Measurements from ENCODE around the gene ZSWIM7. TPM values are rescaled to one million over a fixed set of nuclear protein-coding genes. Genes with fewer than 3 reads are reported as not detected.
A peak's percentile ranks its signal among the peaks of the same experiment; 100 is the strongest.

ZSWIM7 gene
- total RNA-seq, 4 donors from 2014 or later: 7.7 to 21.5 (median 12.9) TPM

DNA sequence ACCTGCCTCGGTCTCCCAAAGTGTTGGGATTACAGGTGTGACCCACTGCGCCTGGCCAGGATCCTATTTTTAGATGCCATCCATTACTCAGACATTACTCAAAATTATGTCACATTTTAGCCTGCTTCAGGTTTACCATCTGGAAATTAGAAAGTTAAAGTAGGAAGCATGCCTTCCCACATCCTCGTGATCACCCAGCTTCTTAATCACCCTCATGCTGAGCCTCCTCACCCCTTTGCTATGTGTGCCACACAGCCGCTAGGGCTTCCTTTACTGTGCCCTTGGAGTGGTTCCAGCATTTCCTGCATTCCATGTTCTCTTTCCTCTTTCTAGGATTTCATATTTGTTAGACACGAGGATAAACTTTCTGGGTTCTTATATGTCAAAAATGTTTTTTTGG lies 45.3 kb downstream of the ZSWIM7 start:
- Histone ChIP-seq H3K36me3 (no peaks in the 10 kb centered on the region), H3K27me3 (no peaks in the 10 kb centered on the region), H3K27ac (no peak overlapping the region), H3K9me3 (no peaks in the 10 kb centered on the region), H3K4me3 (no peak overlapping the region), H3K4me1 (peaks cover 0 to 9% (median 0%) of the 10 kb centered on the region in 4 donors)
- no peak for TF ChIP-seq POLR2A (IDR thresholded peaks at IDR 0.05)
- no peak for TF ChIP-seq CTCF (IDR thresholded peaks at IDR 0.05)
- no peak for DNase-seq

- Histone ChIP-seq H3K9me3 (no peaks in the 10 kb centered on the region), H3K4me1 (peaks cover 0 to 4% (median 0%) of the 10 kb centered on the region in 4 donors)
- TF ChIP-seq CTCF (IDR thresholded peaks at IDR 0.05) (no peak), POLR2A (IDR thresholded peaks at IDR 0.05) (no peak)
Observed at GRCh38 chr17:15952916-15953790, 46.4 kb downstream of the ZSWIM7 start.

DNA sequence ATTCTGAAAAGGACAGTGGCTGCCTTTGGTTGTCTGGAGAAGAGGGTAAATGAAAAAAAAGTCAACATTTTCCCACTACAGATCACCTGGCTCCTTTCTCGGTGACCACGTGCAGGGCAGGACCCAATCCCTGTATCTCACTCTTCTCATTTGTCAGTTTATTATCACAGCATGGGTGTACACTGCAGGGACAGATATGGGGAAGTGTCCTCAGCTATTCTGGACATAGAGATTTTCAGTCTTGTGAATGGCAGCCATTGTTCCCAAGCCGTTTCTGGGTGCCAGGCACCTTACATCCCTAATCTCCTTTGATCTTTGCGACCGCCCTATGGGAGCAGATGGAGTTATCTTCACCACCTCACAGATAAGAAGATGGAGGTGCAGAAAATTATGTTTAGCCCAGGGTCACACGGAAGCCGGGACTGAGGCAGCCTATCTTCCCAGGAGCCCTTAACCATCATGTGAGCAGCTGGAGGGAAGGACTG lies 47.4 kb downstream of the ZSWIM7 start:
- TF ChIP-seq CTCF (IDR thresholded peaks at IDR 0.05): no peak
- TF ChIP-seq POLR2A (IDR thresholded peaks at IDR 0.05): no peak
- H3K9me3 ChIP-seq: no peaks in the 10 kb centered on the region
- no peaks in the 10 kb centered on the region for H3K27me3 ChIP-seq
- no peak for DNase-seq
- H3K36me3 ChIP-seq: no peaks in the 10 kb centered on the region
- H3K27ac ChIP-seq: peak overlapping the region in 1 of 4 donors; percentile 16
- peaks cover 0 to 13% (median 3%) of the 10 kb centered on the region in 4 donors for H3K4me1 ChIP-seq
- no peak overlapping the region for H3K4me3 ChIP-seq

More at GRCh38 chr17:15952916-15953790, 46.4 kb downstream of the ZSWIM7 start:
- no peak for DNase-seq
- no peak overlapping the region for H3K27ac ChIP-seq
- no peaks in the 10 kb centered on the region for H3K27me3 ChIP-seq
- no peaks in the 10 kb centered on the region for H3K36me3 ChIP-seq
- H3K4me3 ChIP-seq: no peak overlapping the region

- DNase-seq: no peak
- Histone ChIP-seq H3K4me1 (peaks cover 0 to 17% (median 3%) of the 10 kb centered on the region in 4 donors), H3K27me3 (no peaks in the 10 kb centered on the region), H3K36me3 (no peaks in the 10 kb centered on the region), H3K9me3 (no peaks in the 10 kb centered on the region), H3K27ac (peak overlapping the region in 1 of 4 donors; percentile 16), H3K4me3 (no peak overlapping the region)
- no peak for TF ChIP-seq POLR2A (IDR thresholded peaks at IDR 0.05)
- TF ChIP-seq CTCF (IDR thresholded peaks at IDR 0.05): no peak
Observed at GRCh38 chr17:15951368-15952047, 48.0 kb downstream of the ZSWIM7 start.

- peak overlapping the region in 3 of 4 donors; percentile 43 to 81 (median 74) for H3K27ac ChIP-seq
- no peaks in the 10 kb centered on the region for H3K27me3 ChIP-seq
- TF ChIP-seq CTCF (IDR thresholded peaks at IDR 0.05) (no peak), POLR2A (IDR thresholded peaks at IDR 0.05) (no peak)
- no peak overlapping the region for H3K4me3 ChIP-seq
- no peaks in the 10 kb centered on the region for H3K36me3 ChIP-seq
- peaks cover 4 to 35% (median 16%) of the 10 kb centered on the region in 4 donors for H3K4me1 ChIP-seq
- DNase-seq: peak in 1 of 3 donors; percentile 68
- no peaks in the 10 kb centered on the region for H3K9me3 ChIP-seq
Observed at GRCh38 chr17:15947976-15948752, 51.3 kb downstream of the ZSWIM7 start.
